HEK293 (cell line): ENCODE results near the gene CEBPE.

Experiments used
- CTCF ChIA-PET: fragments of 350-600 bp; formaldehyde crosslinking; extraction: SDS; loops from one replicate; lab custom pipeline; 2021; ENCODE audit warnings: antibody characterized with exemption; lab: Yijun Ruan, JAX
- POLR2A ChIA-PET: fragments of 300-600 bp; formaldehyde crosslinking; extraction: SDS; loops from one replicate; lab custom pipeline; 2020; ENCODE audit warnings: antibody characterized with exemption, inconsistent platforms; lab: Yijun Ruan, JAX
- H3K27ac ChIP-seq: fragments of 200-500 bp; sonication (Bioruptor generic); 2 replicates; pipeline ENCODE4 v1.5.1; 2014; ENCODE audit warnings: low read depth, low read length, control low read depth, inconsistent platforms; ENCODE audit errors: extremely low read depth
- H3K36me3 ChIP-seq, 2 experiments: fragments of 200-500 bp in 1 of 2; sonication (Bioruptor generic) in 1 of 2; 1 replicate in 1 of 2; 2 replicates in 1 of 2; pipeline ENCODE4 v1.5.1; 2014 to 2017; ENCODE audit warnings: inconsistent platforms in 2 of 2, low read length in 2 of 2; ENCODE audit not compliant: control insufficient read depth in 2 of 2, insufficient read depth in 1 of 2
- H3K4me1 ChIP-seq: fragments of 200-500 bp; sonication (Bioruptor generic); 2 replicates; pipeline ENCODE4 v1.5.1; 2014; ENCODE audit warnings: mild to moderate bottlenecking, low read length, inconsistent platforms; ENCODE audit not compliant: control insufficient read depth, insufficient read depth
- H3K4me3 ChIP-seq: 2 replicates; pipeline ENCODE4 v1.5.1; 2011; ENCODE audit warnings: low read depth, mild to moderate bottlenecking, control low read depth, low read length, moderate library complexity
- H3K9me3 ChIP-seq: fragments of 200-500 bp; sonication (Bioruptor generic); 2 replicates; pipeline ENCODE4 v1.5.1; 2014; ENCODE audit warnings: low read depth, low read length, inconsistent platforms; ENCODE audit not compliant: control insufficient read depth, insufficient read depth
- ATF2 ChIP-seq: fragments of 450-650 bp; formaldehyde crosslinking; IDR thresholded peaks from 2 replicates; pipeline ENCODE4 v1.5.1; 2016; ENCODE audit warnings: missing biosample characterization, missing genetic modification characterization, low read depth
- KLF9 ChIP-seq: fragments of 450-650 bp; formaldehyde crosslinking; IDR thresholded peaks from 2 replicates; pipeline ENCODE4 v1.5.1; 2016; ENCODE audit warnings: missing biosample characterization, missing genetic modification characterization, low read depth
- PRDM4 ChIP-seq: fragments of 450-650 bp; formaldehyde crosslinking; IDR thresholded peaks from 2 replicates; pipeline ENCODE4 v1.5.1; 2017; ENCODE audit warnings: missing biosample characterization, missing genetic modification characterization
- SP7 ChIP-seq: fragments of 450-650 bp; formaldehyde crosslinking; IDR thresholded peaks from 2 replicates; pipeline ENCODE4 v1.5.1; 2016; ENCODE audit warnings: missing biosample characterization, missing genetic modification characterization
- ZBTB17 ChIP-seq: fragments of 450-650 bp; formaldehyde crosslinking; IDR thresholded peaks from 2 replicates; pipeline ENCODE4 v1.5.1; 2016; ENCODE audit warnings: missing biosample characterization, missing genetic modification characterization
- ZNF121 ChIP-seq: fragments of 450-650 bp; formaldehyde crosslinking; IDR thresholded peaks from 2 replicates; pipeline ENCODE4 v1.5.1; 2016; ENCODE audit warnings: missing biosample characterization, missing genetic modification characterization
- ZNF221 ChIP-seq: fragments of 450-650 bp; formaldehyde crosslinking; IDR thresholded peaks from 2 replicates; pipeline ENCODE4 v1.5.1; 2017; ENCODE audit warnings: missing biosample characterization, missing genetic modification characterization, borderline replicate concordance
- ZNF24 ChIP-seq: fragments of 450-650 bp; formaldehyde crosslinking; IDR thresholded peaks from 2 replicates; pipeline ENCODE4 v1.5.1; 2016; ENCODE audit warnings: missing biosample characterization, missing genetic modification characterization
- ZNF473 ChIP-seq: fragments of 450-650 bp; formaldehyde crosslinking; IDR thresholded peaks from 2 replicates; pipeline ENCODE4 v1.5.1; 2017; ENCODE audit warnings: missing biosample characterization, missing genetic modification characterization
- ZNF501 ChIP-seq: fragments of 450-650 bp; formaldehyde crosslinking; IDR thresholded peaks from 2 replicates; pipeline ENCODE4 v1.5.1; 2016; ENCODE audit warnings: missing biosample characterization, missing genetic modification characterization
- ZNF548 ChIP-seq: fragments of 450-650 bp; formaldehyde crosslinking; IDR thresholded peaks from 2 replicates; pipeline ENCODE4 v1.5.1; 2016; ENCODE audit warnings: missing biosample characterization, missing genetic modification characterization
- ZNF600 ChIP-seq: fragments of 450-650 bp; formaldehyde crosslinking; IDR thresholded peaks from 2 replicates; pipeline ENCODE4 v1.5.1; 2016; ENCODE audit warnings: missing biosample characterization, missing genetic modification characterization
- ZNF660 ChIP-seq: fragments of 450-650 bp; IDR thresholded peaks from 2 replicates; pipeline ENCODE4 v1.5.1; 2018; ENCODE audit warnings: missing biosample characterization, mild to moderate bottlenecking, missing genetic modification characterization
- ZNF701 ChIP-seq: fragments of 450-650 bp; formaldehyde crosslinking; IDR thresholded peaks from 2 replicates; pipeline ENCODE4 v1.5.1; 2016; ENCODE audit warnings: missing biosample characterization, missing genetic modification characterization
- ZSCAN18 ChIP-seq: fragments of 450-650 bp; formaldehyde crosslinking; IDR thresholded peaks from 2 replicates; pipeline ENCODE4 v1.5.1; 2016; ENCODE audit warnings: missing biosample characterization, missing genetic modification characterization
- ZSCAN4 ChIP-seq: fragments of 450-650 bp; formaldehyde crosslinking; IDR thresholded peaks from 2 replicates; pipeline ENCODE4 v1.5.1; 2017; ENCODE audit warnings: missing biosample characterization, missing genetic modification characterization
- ZXDB ChIP-seq: fragments of 450-650 bp; formaldehyde crosslinking; IDR thresholded peaks from 2 replicates; pipeline ENCODE4 v1.5.1; 2016; ENCODE audit warnings: missing biosample characterization, missing genetic modification characterization

The CEBPE gene

GRCh38 chr14:23164250-23164649, 45.2 kb upstream of the CEBPE start (continued):
- TF ChIP-seq ZSCAN4 (tag by site-specific recombination) (no peak), ZNF701 (tag by site-specific recombination) (no peak), ZNF221 (tag by site-specific recombination) (no peak), ATF2 (tag by site-specific recombination) (no peak), ZNF473 (tag by site-specific recombination) (no peak)
- TF ChIP-seq, all 188 proteins: peak for 0

- H3K4me3 ChIP-seq, result no peak overlapping the region
- ChIA-PET CTCF (interaction anchor here (2.3 to 3.2 kb wide), 2 partner anchors 23 to 43 kb away, joined by 9 to 14 read pairs; no protein-coding TSS in a partner anchor), POLR2A (no interaction called here)
- TF ChIP-seq ZSCAN18 (tag by site-specific recombination) (no peak), ZNF501 (no peak), PRDM4 (tag by site-specific recombination) (no peak), ZNF121 (tag by site-specific recombination) (0 out of 2 replicates have a peak, but pooled peaks have one; percentile 50)
- H3K27ac ChIP-seq, result no peak overlapping the region
- peaks cover 0 to 9% of the 10 kb centered on the region in 2 experiments; a peak in 1 of 3 replicates for H3K36me3 ChIP-seq
- no peaks in the 10 kb centered on the region for H3K9me3 ChIP-seq
- H3K4me1 ChIP-seq, result peaks cover 14% of the 10 kb centered on the region
These were observed 44.8 kb upstream of the CEBPE start for GRCh38 chr14:23163830-23164229.

GRCh38 chr14:23162800-23163199, 43.7 kb upstream of the CEBPE start:
- H3K9me3 ChIP-seq, result no peaks in the 10 kb centered on the region
- H3K27ac ChIP-seq, result no peak overlapping the region
- ChIA-PET POLR2A (no interaction called here), CTCF (interaction anchor here (0.6 to 3.2 kb wide), 4 partner anchors 18 to 42 kb away, joined by 3 to 14 read pairs (median 6); no protein-coding TSS in a partner anchor)
- H3K36me3 ChIP-seq, result peaks cover 0 to 9% of the 10 kb centered on the region in 2 experiments; a peak in 1 of 3 replicates
- no peak overlapping the region for H3K4me3 ChIP-seq
- peaks cover 7% of the 10 kb centered on the region for H3K4me1 ChIP-seq
- TF ChIP-seq ZNF24 (tag by site-specific recombination) (no peak), SP7 (tag by site-specific recombination) (no peak), ZNF548 (no peak), ZNF660 (tag by site-specific recombination) (no peak), ZBTB17 (tag by site-specific recombination) (no peak), ZXDB (tag by site-specific recombination) (no peak), ZNF600 (tag by site-specific recombination) (no peak), KLF9 (no peak)
